Amniotic stem cell (primary cell): ENCODE results near the gene ABCC2.
"Not testable (repeated sequence)": the region's sequence is repeated elsewhere in the genome, so short reads cannot be mapped to it uniquely, and the experiment has no call there.

Experiments used
- DNase-seq: peaks from one replicate; lab custom pipeline; 2025; lab: John Stamatoyannopoulos, UW

The ABCC2 gene

GRCh38 chr10:99895066-99895465, 112.6 kb downstream of the ABCC2 start:
- DNase-seq, result not testable (repeated sequence)

- DNase-seq, result no peak
Observed at GRCh38 chr10:99895867-99896266, 113.4 kb downstream of the ABCC2 start.
